HG03460 (cell line): ENCODE results near the gene HSPB6.

Experiments
- ATAC-seq: cut with Tn5 transposase; IDR thresholded peaks from one replicate; pipeline ENCODE4 v1.9.1; 2021; ENCODE audit not compliant: unreplicated experiment

The HSPB6 gene

GRCh38 chr19:35717665-35718344, 39.0 kb downstream of the HSPB6 start, which contains the start of gene KMT2B:
KMT2B (plus strand) TSS chr19:35718003; CDS start chr19:35718019, 16 bp downstream.
- ATAC-seq = no peak

GRCh38 chr19:35716801-35717664, 39.8 kb downstream of the HSPB6 start:
- ATAC-seq = peak; percentile 51

- no peak for ATAC-seq
Observed at GRCh38 chr19:35715981-35716800, 40.6 kb downstream of the HSPB6 start.

- no peak for ATAC-seq
Observed at GRCh38 chr19:35715355-35715809, 41.4 kb downstream of the HSPB6 start.

- no peak for ATAC-seq
Observed at GRCh38 chr19:35714601-35715354, 42.1 kb downstream of the HSPB6 start.

GRCh38 chr19:35713904-35714495, 42.8 kb downstream of the HSPB6 start:
- ATAC-seq = no peak

GRCh38 chr19:35713506-35713850, 43.4 kb downstream of the HSPB6 start:
- no peak for ATAC-seq

GRCh38 chr19:35712567-35713505, 44.0 kb downstream of the HSPB6 start:
- no peak for ATAC-seq

GRCh38 chr19:35710784-35711723, 45.8 kb downstream of the HSPB6 start:
- no peak for ATAC-seq

- no peak for ATAC-seq
Observed at GRCh38 chr19:35708391-35708790, 48.4 kb downstream of the HSPB6 start.
